WI38 (cell line): ENCODE data around the gene FLNB.

ENCODE experiments used
- H3K4me3 ChIP-seq: 2 replicates; pipeline ENCODE4 v1.5.1; 2011; ENCODE audit warnings: low read depth, mild to moderate bottlenecking, control low read depth, low read length
- CTCF ChIP-seq: IDR thresholded peaks from 2 replicates; pipeline ENCODE4 v1.5.1; 2012; ENCODE audit warnings: low read depth, mild to moderate bottlenecking, control low read depth, low read length

Gene FLNB

DNA sequence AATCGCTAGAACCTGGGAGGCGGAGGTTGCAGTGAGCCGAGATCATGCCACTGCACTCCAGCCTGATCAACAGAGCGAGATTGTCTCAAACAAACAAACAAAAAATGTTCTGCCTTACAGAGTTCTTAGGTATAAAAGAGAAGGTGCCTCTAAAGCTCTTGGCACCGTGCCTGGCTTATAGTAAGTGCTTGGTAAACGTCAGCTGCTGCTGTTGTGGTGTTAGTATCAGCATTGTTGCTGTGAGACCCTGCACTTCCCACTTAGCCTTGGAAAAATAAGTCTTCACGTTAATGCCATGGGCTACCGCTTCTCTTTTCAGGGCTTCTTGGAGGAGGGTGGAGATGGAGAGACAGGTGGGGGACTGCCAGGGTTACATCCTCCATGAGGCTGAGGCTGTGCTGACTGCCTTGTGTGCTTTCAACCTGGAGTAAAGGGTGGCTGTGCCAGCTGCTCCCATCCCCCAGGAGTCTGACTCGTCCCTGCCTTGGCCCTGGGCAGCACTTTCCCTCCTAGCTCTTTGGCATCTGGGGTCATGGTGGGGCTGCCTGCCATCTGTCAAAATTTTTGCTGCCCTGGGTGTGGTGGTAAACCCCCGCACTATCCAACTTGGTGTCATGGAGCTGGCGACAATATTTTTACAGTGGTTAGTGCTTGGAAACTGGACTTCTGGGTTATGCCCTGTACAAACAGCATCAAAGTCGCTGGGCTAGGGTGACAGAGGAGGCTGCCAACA lies 17.8 kb downstream of the FLNB start:
- TF ChIP-seq CTCF: no peak
- H3K4me3 ChIP-seq: no peak overlapping the region

GRCh38 chr3:58026598-58026997 lies 18.4 kb downstream of the FLNB start:
- no peak for TF ChIP-seq CTCF
- H3K4me3 ChIP-seq: no peak overlapping the region

GRCh38 chr3:58027704-58028317 lies 19.6 kb downstream of the FLNB start:
- H3K4me3 ChIP-seq: no peak overlapping the region
- TF ChIP-seq CTCF: no peak

DNA sequence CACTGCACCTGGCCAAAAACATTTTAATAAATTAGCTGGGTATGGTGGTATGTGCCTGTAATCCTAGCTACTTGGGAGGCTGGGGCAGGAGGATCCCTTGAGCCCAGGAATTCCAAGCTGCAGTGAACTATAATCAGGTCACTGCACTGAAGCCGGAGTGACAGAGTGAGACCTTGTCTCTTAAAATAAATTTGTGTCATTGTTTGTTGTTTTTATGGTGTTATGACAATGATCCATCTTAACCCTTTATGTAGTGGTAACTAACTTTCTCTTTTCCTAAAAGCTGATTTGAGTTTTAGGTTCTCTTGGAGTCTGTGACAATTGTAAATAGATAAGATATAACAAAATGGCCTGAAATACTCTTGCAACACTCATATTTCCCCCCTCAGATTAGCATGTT lies 20.7 kb downstream of the FLNB start:
- no peak overlapping the region for H3K4me3 ChIP-seq
- TF ChIP-seq CTCF: no peak

DNA sequence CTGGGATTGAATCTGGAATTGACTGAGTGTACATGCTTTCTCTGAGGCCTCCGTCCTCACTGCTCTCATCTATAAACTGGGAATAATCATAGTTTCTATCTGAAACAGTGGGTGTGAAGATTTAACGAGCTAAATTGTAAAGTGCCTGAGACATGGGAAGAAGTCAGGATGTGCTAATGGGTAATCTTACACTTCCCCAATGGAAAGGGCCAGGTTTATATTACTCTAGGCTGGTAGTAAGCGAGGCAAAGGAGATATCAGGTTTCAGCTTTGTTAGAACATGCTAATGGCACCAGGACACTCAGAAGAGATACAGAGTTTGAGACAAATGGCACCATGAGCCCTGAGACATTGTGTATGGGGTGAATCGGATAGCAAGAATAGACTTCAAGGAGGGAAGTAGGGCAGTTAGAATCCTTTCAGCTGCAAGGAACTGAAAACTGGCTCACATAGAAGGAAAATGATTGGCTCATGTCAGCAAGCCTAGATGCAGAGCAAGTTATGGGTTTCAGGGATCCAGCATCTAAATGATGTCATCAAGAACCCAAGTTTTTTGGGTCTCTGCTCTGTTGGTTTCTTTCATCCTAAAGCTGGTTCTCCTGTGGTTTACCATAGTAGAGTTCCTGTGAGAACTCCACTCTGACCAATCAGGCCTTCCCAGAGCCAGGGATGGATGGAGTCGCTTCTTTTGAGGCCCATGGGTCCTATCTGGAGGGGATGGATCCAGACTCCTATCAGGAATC lies 21.8 kb downstream of the FLNB start:
- no peak overlapping the region for H3K4me3 ChIP-seq
- no peak for TF ChIP-seq CTCF

DNA sequence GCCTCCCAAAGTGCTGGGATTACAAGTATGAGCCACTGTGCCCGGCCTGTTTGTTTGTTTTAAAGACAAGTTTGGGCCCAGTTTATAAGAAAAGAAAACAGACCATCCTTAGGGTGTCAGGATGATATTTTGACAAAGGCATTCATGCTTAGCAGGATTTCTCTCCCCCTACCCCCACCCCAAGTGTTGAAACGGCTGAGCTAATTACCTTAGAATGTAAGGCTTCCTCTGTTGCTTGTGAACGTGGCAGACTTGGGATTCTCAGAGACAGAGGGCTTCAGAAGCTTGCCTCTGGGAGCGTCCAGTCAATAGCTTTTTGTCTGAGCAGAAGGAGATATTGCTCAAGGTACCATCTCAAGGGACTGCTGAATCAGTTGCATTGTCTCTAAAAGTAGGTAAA lies 24.0 kb downstream of the FLNB start:
- H3K4me3 ChIP-seq: no peak overlapping the region
- TF ChIP-seq CTCF: no peak
